Caki2 (cell line): ENCODE data around the gene XAGE5. TPM values are rescaled to one million over a fixed set of nuclear protein-coding genes. Genes with fewer than 3 reads are reported as not detected.
"Not testable (repeated sequence)": the region's sequence is repeated elsewhere in the genome, so short reads cannot be mapped to it uniquely, and the experiment has no call there.

Experiments used
- DNase-seq: peaks from one replicate; pipeline ENCODE4 v3.0.0-alpha.2; 2015; ENCODE audit warnings: low read depth
- in situ Hi-C: cut with HindIII; loops from 2 replicates; pipeline ENCODE4 v1.10.0; 2016; ENCODE audit warnings: low sequenced_read_pairs, low pct_unique_long_range_greater_than_20kb, mixed read lengths
- total RNA-seq: library from RNA; depleted of rRNA; stranded (reverse); fragments of >200 nt; shearing (Covaris generic); gene quantifications from 2 replicates; pipeline ENCODE4 v1.2.3, GENCODE V29; 2014; ENCODE audit warnings: low replicate concordance; rRNA removed

The XAGE5 gene
- total RNA-seq, result not detected in 2 replicates

- in situ Hi-C loops, result no loop called here
- DNase-seq, result no peak
Observed at GRCh38 chrX:52811065-52811625, at the start of gene XAGE5. Gene XAGE5, plus strand, starts transcription at chrX:52811287. Its CDS starts 1,280 bp downstream, at chrX:52812567.

- in situ Hi-C loops, DNase-seq: not testable (repeated sequence)
Observed at GRCh38 chrX:52765983-52766382, 45.1 kb upstream of the XAGE5 start.

- in situ Hi-C loops, DNase-seq: not testable (repeated sequence)
Observed at GRCh38 chrX:52773504-52773903, 37.6 kb upstream of the XAGE5 start.

GRCh38 chrX:52797327-52797726 lies 13.8 kb upstream of the XAGE5 start, which contains the start of gene SPANXN5:
Gene SPANXN5, minus strand, starts transcription at chrX:52797427. Its CDS starts 79 bp downstream, at chrX:52797348.
- in situ Hi-C loops, result not testable (repeated sequence)
- peak; percentile 8 for DNase-seq

GRCh38 chrX:52804876-52805275 lies 6.2 kb upstream of the XAGE5 start:
- DNase-seq, in situ Hi-C loops: not testable (repeated sequence)

- in situ Hi-C loops, result no loop called here
- DNase-seq, result no peak
Observed at GRCh38 chrX:52819788-52820187, 8.7 kb downstream of the XAGE5 start.

- no peak for DNase-seq
- in situ Hi-C loops, result no loop called here
Observed at GRCh38 chrX:52821079-52821760, 10.1 kb downstream of the XAGE5 start.

GRCh38 chrX:52824608-52825007 lies 13.5 kb downstream of the XAGE5 start:
- in situ Hi-C loops, result no loop called here
- no peak for DNase-seq

- no peak for DNase-seq
- in situ Hi-C loops, result no loop called here
Observed at GRCh38 chrX:52830551-52830950, 19.5 kb downstream of the XAGE5 start.

GRCh38 chrX:52839137-52839536 lies 28.1 kb downstream of the XAGE5 start:
- in situ Hi-C loops, result no loop called here
- DNase-seq, result no peak

- DNase-seq, in situ Hi-C loops: not testable (repeated sequence)
Observed at GRCh38 chrX:52843619-52844018, 32.5 kb downstream of the XAGE5 start.

- in situ Hi-C loops, result no loop called here
- no peak for DNase-seq
Observed at GRCh38 chrX:52852110-52852860, 41.2 kb downstream of the XAGE5 start.

GRCh38 chrX:52856991-52857525 lies 46.0 kb downstream of the XAGE5 start:
- in situ Hi-C loops, result not testable (repeated sequence)
- DNase-seq, result peak; percentile 58

GRCh38 chrX:52865343-52865998 lies 54.4 kb downstream of the XAGE5 start:
- in situ Hi-C loops, result no loop called here
- DNase-seq, result no peak

Other genes starting within 250 kb of the XAGE5 start
- gene SSX7, start 156.4 kb upstream of the XAGE5 start, total RNA-seq, result not detected in 2 replicates
- 0.32 TPM in 1 of 2 replicates, not detected in the other for gene SSX2, start 104.1 kb upstream of the XAGE5 start, total RNA-seq
- 0.24 TPM in 1 of 2 replicates, not detected in the other for gene SSX2B, start 60.0 kb upstream of the XAGE5 start, total RNA-seq
- gene SPANXN5, start 13.9 kb upstream of the XAGE5 start, total RNA-seq, result 0.38 TPM in 1 of 2 replicates, not detected in the other
- gene XAGE3, start 56.8 kb downstream of the XAGE5 start, total RNA-seq, result not detected in 2 replicates
- gene FAM156B, start 86.0 kb downstream of the XAGE5 start, total RNA-seq, result 29.0 and 32.1 TPM in 2 replicates
- gene FAM156A, start 147.2 kb downstream of the XAGE5 start, total RNA-seq, result 1.3 and 29.6 TPM in 2 replicates
- gene GPR173, start 237.5 kb downstream of the XAGE5 start, total RNA-seq, result not detected in 2 replicates